Parathyroid adenoma (tissue), 2 donors: ENCODE data around the gene SREBF1.

Experiments used
- H2AFZ ChIP-seq: fragments of 300-600 bp; sonication (generic); one replicate; pipeline ENCODE4 v1.7.0; 2017; ENCODE audit warnings: antibody characterized with exemption, mild to moderate bottlenecking
- H3K27ac ChIP-seq: fragments of 300-600 bp; sonication (generic); one replicate; pipeline ENCODE4 v1.7.0; 2017
- H3K27me3 ChIP-seq: fragments of 300-600 bp; sonication (generic); one replicate; pipeline ENCODE4 v1.7.0; 2017; ENCODE audit warnings: low read length; ENCODE audit not compliant: control insufficient read depth, insufficient read depth
- H3K36me3 ChIP-seq: fragments of 300-600 bp; sonication (generic); one replicate; pipeline ENCODE4 v1.7.0; 2017; ENCODE audit warnings: low read length; ENCODE audit not compliant: control insufficient read depth, insufficient read depth
- H3K4me1 ChIP-seq: fragments of 300-600 bp; sonication (generic); one replicate; pipeline ENCODE4 v1.7.0; 2017; ENCODE audit warnings: control low read depth
- H3K4me2 ChIP-seq: fragments of 300-600 bp; sonication (generic); one replicate; pipeline ENCODE4 v1.7.0; 2017; ENCODE audit warnings: low read length
- H3K4me3 ChIP-seq: fragments of 300-600 bp; sonication (generic); one replicate; pipeline ENCODE4 v1.7.0; 2017; ENCODE audit warnings: low read depth, low read length
- H3K79me2 ChIP-seq: fragments of 300-600 bp; sonication (generic); one replicate; pipeline ENCODE4 v1.7.0; 2017; ENCODE audit warnings: control low read depth
- H3K9ac ChIP-seq: fragments of 300-600 bp; sonication (generic); one replicate; pipeline ENCODE4 v1.7.0; 2017; ENCODE audit warnings: mild to moderate bottlenecking
- H3K9me3 ChIP-seq: fragments of 300-600 bp; sonication (generic); one replicate; pipeline ENCODE4 v1.7.0; 2017; ENCODE audit warnings: low read length; ENCODE audit not compliant: control insufficient read depth
- TF ChIP-seq, protein P1 (sequence below): fragments of 300-600 bp; sonication (generic); IDR thresholded peaks from one replicate; pipeline ENCODE4 v1.7.0; 2017; ENCODE audit warnings: antibody characterized with exemption, mild to moderate bottlenecking
- donor health status: primary hyperparathyroidism.

The SREBF1 gene

DNA sequence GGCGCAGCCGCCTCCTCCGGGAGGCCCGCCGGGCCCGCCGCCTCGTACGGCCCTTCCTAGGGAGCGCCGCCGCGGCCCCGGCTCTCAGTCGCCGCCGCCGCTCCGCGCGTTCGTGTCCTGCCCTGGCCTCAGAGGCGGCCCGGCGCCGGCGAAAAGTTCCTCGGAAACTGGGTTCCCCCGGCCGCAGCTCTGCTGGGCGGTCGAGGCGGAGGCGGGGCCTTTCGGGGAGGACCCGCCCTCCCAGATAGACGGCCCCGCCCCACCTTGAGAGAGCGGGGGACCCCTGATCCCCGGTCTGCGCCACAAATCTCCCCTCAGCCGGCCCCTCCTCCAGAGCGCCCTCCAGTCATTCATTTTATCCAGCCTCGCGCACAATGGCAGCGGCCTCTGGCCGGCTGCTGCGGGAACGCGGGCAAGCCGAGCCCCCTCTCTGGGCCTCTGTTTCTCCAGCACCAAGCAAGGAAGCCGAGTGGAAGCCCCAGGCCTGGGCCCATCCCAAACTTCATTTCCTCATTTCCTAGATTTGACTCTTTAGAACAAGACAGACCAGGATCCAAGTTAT is at the start of gene SREBF1:
Gene SREBF1 (minus strand): TSS at position 169 of the 562 bp plus-strand sequence. CDS start 169 bp downstream, outside the sequence.
- peak within 1 kb of the TSS; percentile 81 for H3K4me3 ChIP-seq
- H3K4me1 ChIP-seq: peaks cover 51% of the 10 kb centered on the region
- H3K9me3 ChIP-seq: no peaks in the 10 kb centered on the region
- peak within 1 kb of the TSS; percentile 69 for H2AFZ ChIP-seq
- H3K4me2 ChIP-seq: peak within 1 kb of the TSS; percentile 93
- H3K9ac ChIP-seq: peak within 1 kb of the TSS; percentile 63
- no peaks in the 10 kb centered on the region for H3K27me3 ChIP-seq
- TF ChIP-seq, protein P1, sequence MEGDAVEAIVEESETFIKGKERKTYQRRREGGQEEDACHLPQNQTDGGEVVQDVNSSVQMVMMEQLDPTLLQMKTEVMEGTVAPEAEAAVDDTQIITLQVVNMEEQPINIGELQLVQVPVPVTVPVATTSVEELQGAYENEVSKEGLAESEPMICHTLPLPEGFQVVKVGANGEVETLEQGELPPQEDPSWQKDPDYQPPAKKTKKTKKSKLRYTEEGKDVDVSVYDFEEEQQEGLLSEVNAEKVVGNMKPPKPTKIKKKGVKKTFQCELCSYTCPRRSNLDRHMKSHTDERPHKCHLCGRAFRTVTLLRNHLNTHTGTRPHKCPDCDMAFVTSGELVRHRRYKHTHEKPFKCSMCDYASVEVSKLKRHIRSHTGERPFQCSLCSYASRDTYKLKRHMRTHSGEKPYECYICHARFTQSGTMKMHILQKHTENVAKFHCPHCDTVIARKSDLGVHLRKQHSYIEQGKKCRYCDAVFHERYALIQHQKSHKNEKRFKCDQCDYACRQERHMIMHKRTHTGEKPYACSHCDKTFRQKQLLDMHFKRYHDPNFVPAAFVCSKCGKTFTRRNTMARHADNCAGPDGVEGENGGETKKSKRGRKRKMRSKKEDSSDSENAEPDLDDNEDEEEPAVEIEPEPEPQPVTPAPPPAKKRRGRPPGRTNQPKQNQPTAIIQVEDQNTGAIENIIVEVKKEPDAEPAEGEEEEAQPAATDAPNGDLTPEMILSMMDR: no peak
- H3K27ac ChIP-seq: peak within 1 kb of the TSS; percentile 91
- no peaks in the 10 kb centered on the region for H3K36me3 ChIP-seq
- peaks cover 5% of the 10 kb centered on the region for H3K79me2 ChIP-seq

DNA sequence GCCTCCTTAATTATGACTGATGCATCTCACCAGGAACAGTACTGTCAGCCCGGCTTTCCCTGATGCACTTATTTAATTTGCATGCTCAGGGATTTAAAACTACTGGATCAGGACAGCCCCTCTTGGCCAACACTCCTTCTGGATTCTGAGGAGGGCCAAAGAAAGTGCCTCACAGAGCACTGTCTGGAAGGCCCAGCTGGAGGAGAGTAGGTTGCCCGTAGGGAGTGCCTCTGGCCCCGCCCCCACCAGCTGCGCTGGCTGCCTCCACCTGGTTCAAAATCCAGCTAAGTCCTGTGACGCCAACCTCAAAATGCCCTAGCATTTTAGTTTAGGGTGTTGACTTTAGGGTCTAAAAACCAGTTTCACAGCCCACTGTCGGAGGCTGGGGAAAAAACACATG is 49.4 kb upstream of the SREBF1 start:
- TF ChIP-seq, protein P1: no peak
- Histone ChIP-seq H3K27ac (no peak overlapping the region), H3K36me3 (no peaks in the 10 kb centered on the region)

DNA sequence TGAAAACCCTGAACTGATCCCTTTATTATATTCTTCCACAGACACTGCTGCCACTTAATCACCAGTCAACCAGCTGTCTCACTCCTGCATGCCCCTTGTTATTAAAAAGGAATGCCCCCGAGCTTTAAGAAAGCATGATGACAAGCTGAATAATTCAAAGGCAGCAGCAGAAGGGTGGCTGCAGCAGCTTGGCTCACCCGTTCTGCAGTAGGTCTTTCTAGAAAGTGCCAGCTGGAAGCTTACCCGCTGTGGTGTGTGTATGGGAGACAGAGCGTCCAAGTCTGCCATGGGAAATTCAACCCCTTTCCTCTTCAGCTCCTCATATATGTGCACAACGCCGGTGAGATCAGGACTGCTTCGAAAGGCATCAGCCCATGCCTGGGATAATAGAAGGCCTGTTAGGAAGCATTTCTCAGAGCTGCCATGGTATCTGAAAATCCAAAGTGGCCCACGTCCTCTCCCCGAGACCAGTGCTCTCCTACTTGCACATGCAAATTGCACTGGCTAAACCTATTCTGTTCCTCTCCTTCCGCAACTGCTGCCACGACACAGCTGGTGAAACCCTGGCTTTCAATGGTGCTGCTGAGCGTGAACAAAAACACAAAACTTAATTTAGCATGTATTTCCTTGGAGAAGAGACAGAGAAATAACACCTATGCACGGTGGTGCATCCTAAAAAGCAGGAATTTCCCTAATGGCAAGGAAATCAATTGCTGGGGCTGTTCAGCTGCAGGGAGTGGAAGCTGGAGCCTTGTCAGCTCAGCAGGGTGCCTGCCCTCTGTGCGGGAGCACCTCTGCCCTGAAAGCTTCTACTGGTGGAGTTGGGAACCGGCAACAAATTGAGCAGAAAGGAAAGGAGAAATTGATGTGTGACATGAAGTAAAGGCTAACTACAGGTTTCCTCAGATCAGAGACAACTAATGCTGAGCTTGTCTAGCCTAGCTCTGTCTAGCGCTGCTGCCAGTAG is 47.9 kb upstream of the SREBF1 start:
- Histone ChIP-seq H2AFZ (no peak overlapping the region), H3K27ac (no peak overlapping the region), H3K4me3 (no peak overlapping the region), H3K27me3 (no peaks in the 10 kb centered on the region), H3K9me3 (no peaks in the 10 kb centered on the region), H3K9ac (no peak overlapping the region), H3K79me2 (peaks cover 18% of the 10 kb centered on the region), H3K4me2 (no peak overlapping the region), H3K36me3 (no peaks in the 10 kb centered on the region), H3K4me1 (peaks cover 21% of the 10 kb centered on the region)
- TF ChIP-seq, protein P1: no peak

More for the DNA sequence above, 49.4 kb upstream of the SREBF1 start:
- H3K9ac ChIP-seq: no peak overlapping the region
- no peak overlapping the region for H2AFZ ChIP-seq
- no peak overlapping the region for H3K4me3 ChIP-seq
- peaks cover 14% of the 10 kb centered on the region for H3K4me1 ChIP-seq
- H3K4me2 ChIP-seq: no peak overlapping the region
- no peaks in the 10 kb centered on the region for H3K27me3 ChIP-seq
- H3K79me2 ChIP-seq: peaks cover 21% of the 10 kb centered on the region
- H3K9me3 ChIP-seq: no peaks in the 10 kb centered on the region

DNA sequence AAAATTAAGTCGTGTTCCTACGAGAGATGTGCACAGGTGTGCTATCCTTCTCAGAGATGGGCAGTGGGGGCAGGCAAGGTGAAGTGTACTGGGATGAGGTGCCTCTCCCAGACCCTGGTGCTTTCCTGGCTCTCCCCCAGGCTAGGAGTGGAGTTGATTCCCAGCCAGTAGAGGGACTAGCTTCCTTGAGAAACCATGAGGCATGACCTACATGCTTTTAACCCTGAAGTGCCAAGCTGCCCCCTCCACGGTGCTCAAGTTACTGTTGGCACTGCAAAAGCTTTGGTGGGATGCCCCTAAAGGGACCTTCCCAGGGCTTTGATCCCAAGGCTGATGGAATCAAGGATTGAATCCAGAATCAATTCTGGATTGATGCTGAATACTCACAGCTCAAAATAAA is 47.0 kb upstream of the SREBF1 start:
- Histone ChIP-seq H3K36me3 (no peaks in the 10 kb centered on the region), H3K79me2 (peaks cover 11% of the 10 kb centered on the region), H3K4me3 (no peak overlapping the region), H3K4me1 (peaks cover 29% of the 10 kb centered on the region), H3K27ac (no peak overlapping the region), H3K9ac (no peak overlapping the region), H3K9me3 (no peaks in the 10 kb centered on the region), H3K27me3 (no peaks in the 10 kb centered on the region), H2AFZ (no peak overlapping the region), H3K4me2 (no peak overlapping the region)
- TF ChIP-seq, protein P1: no peak
